ENCODE measurements around the gene CEACAM1. TPM values are rescaled to one million over a fixed set of nuclear protein-coding genes. Genes with fewer than 3 reads are reported as not detected.

The CEACAM1 gene
- total RNA-seq, 2 experiments from 2014 or later = 1.2 to 2.0 TPM

DNA sequence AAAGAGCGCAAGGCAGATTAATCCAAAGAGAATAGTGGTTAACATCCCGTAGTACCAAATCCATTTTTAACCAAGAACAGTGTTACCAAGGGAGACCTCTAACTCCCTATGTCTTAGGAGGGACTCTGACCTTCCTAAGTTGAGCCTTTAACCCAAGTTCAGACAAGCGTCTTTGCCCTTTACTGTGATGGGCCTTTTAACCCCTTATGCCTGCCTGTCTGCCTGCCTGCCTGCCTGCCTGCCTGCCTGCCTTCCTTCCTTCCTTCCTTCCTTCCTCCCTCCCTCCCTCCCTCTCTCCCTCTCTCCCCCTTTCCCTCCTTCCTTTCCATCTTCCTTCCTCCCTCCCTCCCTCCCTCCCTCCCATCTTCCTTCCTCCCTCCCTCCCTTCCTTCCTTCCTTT lies 32.6 kb downstream of the CEACAM1 start:
- H3K27me3 Mint-ChIP-seq = no peaks in the 10 kb centered on the region
- intact Hi-C loops (cut with DNase I, micrococcal nuclease) = no loop called here
- CTCF ChIA-PET = no interaction called here

DNA sequence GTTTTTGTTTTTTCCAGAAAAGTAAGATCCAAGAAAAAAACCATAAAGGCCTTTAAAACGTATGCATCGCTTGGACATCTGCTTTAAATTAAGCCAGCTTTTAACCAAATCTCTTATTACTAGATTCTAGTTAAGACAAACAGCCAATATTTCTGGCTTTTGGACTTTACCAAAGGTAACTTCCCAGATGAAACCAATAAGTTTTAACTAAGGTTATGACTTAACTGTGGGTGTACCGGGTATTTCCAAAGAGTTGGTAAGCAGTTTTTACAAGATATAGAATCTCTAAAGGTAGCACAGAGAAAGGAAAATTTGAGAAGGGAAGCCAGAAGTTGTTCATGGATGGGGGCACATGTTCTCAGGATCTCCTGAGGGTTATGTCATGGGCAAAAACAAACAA lies 34.0 kb downstream of the CEACAM1 start:
- no peak overlapping the region for H3K4me3 ChIP-seq (ENCODE audit: low read length)
- no peaks in the 10 kb centered on the region for H3K9me3 ChIP-seq (ENCODE audit: control insufficient read depth in 1 of 2, insufficient read depth in 1 of 2, low read length in 2 of 2)
- no peaks in the 10 kb centered on the region for H3K4me1 ChIP-seq (ENCODE audit: insufficient read depth, low read length)
- Mint-ChIP-seq H3K4me3 (no peak overlapping the region), H3K4me1 (ENCODE audit: low read depth) (no peaks in the 10 kb centered on the region), H3K36me3 (ENCODE audit: low read depth) (no peaks in the 10 kb centered on the region), H3K27ac (no peak overlapping the region), H3K27me3 (no peaks in the 10 kb centered on the region), H3K9me3 (no peaks in the 10 kb centered on the region)
- H3K27ac ChIP-seq (ENCODE audit: low read depth in 1 of 2, low read length in 2 of 2) = no peak overlapping the region
- H3K27me3 ChIP-seq (ENCODE audit: control insufficient read depth in 1 of 2, insufficient read depth in 2 of 2, low read length in 2 of 2) = no peaks in the 10 kb centered on the region
- H3K36me3 ChIP-seq (ENCODE audit: insufficient read depth, low read length) = no peaks in the 10 kb centered on the region
- DNase-seq (no peak), ATAC-seq (ENCODE audit: poor library complexity) (no peak)
- TF ChIP-seq, protein P1, sequence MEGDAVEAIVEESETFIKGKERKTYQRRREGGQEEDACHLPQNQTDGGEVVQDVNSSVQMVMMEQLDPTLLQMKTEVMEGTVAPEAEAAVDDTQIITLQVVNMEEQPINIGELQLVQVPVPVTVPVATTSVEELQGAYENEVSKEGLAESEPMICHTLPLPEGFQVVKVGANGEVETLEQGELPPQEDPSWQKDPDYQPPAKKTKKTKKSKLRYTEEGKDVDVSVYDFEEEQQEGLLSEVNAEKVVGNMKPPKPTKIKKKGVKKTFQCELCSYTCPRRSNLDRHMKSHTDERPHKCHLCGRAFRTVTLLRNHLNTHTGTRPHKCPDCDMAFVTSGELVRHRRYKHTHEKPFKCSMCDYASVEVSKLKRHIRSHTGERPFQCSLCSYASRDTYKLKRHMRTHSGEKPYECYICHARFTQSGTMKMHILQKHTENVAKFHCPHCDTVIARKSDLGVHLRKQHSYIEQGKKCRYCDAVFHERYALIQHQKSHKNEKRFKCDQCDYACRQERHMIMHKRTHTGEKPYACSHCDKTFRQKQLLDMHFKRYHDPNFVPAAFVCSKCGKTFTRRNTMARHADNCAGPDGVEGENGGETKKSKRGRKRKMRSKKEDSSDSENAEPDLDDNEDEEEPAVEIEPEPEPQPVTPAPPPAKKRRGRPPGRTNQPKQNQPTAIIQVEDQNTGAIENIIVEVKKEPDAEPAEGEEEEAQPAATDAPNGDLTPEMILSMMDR (IDR thresholded peaks at IDR 0.05) = no peak
- CTCF ChIA-PET = no interaction called here
- intact Hi-C loops (cut with DNase I, micrococcal nuclease) = no loop called here
- POLR2A ChIA-PET = no interaction called here

More for the DNA sequence above, 32.6 kb downstream of the CEACAM1 start:
- Histone ChIP-seq H3K4me3 (ENCODE audit: low read length) (no peak overlapping the region), H3K27me3 (ENCODE audit: control insufficient read depth in 1 of 2, insufficient read depth in 2 of 2, low read length in 2 of 2) (no peaks in the 10 kb centered on the region), H3K9me3 (ENCODE audit: control insufficient read depth in 1 of 2, insufficient read depth in 1 of 2, low read length in 2 of 2) (no peaks in the 10 kb centered on the region), H3K36me3 (ENCODE audit: insufficient read depth, low read length) (no peaks in the 10 kb centered on the region), H3K27ac (ENCODE audit: low read depth in 1 of 2, low read length in 2 of 2) (no peak overlapping the region), H3K4me1 (ENCODE audit: insufficient read depth, low read length) (no peaks in the 10 kb centered on the region)
- ATAC-seq (ENCODE audit: poor library complexity) (no peak), DNase-seq (no peak)
- no peak overlapping the region for H3K4me3 Mint-ChIP-seq
- no peak overlapping the region for H3K27ac Mint-ChIP-seq
- no peaks in the 10 kb centered on the region for H3K9me3 Mint-ChIP-seq
- H3K36me3 Mint-ChIP-seq (ENCODE audit: low read depth) = no peaks in the 10 kb centered on the region
- POLR2A ChIA-PET = no interaction called here
- no peaks in the 10 kb centered on the region for H3K4me1 Mint-ChIP-seq (ENCODE audit: low read depth)
- TF ChIP-seq, protein P1 (IDR thresholded peaks at IDR 0.05) = no peak

DNA sequence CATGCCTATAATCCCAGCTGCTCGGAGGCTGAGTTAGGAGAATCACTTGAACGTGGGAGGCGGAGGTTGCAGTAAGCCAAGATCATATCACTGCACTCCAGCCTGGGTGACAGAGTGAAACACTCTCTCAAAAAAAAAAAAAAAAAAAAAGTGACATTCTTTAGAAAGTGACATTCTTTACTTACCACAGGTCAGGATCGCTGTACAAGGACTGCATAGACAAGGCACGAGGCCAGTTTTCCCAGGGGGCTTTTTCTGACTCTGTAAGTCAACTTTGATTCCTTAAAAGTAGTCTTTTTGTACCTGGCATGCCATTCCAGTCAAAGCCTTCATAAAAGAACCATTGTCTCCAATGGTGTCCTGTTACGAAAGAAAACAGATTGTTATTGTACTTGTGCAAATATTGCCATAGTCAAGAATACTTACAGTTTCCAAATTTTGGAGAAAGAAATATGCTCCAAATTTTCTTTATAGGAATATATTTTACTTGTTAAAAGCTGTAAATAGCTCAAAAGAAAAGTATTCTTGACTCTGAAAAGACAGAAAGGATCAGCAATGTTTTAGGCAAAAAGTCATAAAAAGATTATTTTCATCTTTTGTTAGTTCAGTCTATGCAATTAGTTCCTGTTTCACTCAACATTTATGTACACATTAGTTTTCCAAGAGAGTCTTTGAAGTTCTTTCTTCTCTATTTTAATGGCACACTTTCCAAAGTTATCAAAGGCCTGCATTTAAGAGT lies 39.3 kb downstream of the CEACAM1 start:
- intact Hi-C loops (cut with DNase I, micrococcal nuclease) = no loop called here
- Mint-ChIP-seq H3K9me3 (no peaks in the 10 kb centered on the region), H3K27ac (no peak overlapping the region), H3K27me3 (no peaks in the 10 kb centered on the region), H3K4me3 (no peak overlapping the region), H3K4me1 (ENCODE audit: low read depth) (no peaks in the 10 kb centered on the region), H3K36me3 (ENCODE audit: low read depth) (no peaks in the 10 kb centered on the region)
- Histone ChIP-seq H3K4me3 (ENCODE audit: low read length) (no peak overlapping the region), H3K4me1 (ENCODE audit: insufficient read depth, low read length) (no peaks in the 10 kb centered on the region), H3K27ac (ENCODE audit: low read depth in 1 of 2, low read length in 2 of 2) (no peak overlapping the region), H3K27me3 (ENCODE audit: control insufficient read depth in 1 of 2, insufficient read depth in 2 of 2, low read length in 2 of 2) (no peaks in the 10 kb centered on the region), H3K9me3 (ENCODE audit: control insufficient read depth in 1 of 2, insufficient read depth in 1 of 2, low read length in 2 of 2) (no peaks in the 10 kb centered on the region), H3K36me3 (ENCODE audit: insufficient read depth, low read length) (no peaks in the 10 kb centered on the region)
- ChIA-PET CTCF (no interaction called here), POLR2A (no interaction called here)
- ATAC-seq (ENCODE audit: poor library complexity) (no peak), DNase-seq (no peak)
- TF ChIP-seq, protein P1 (IDR thresholded peaks at IDR 0.05) = no peak

Data from CD4-positive, alpha-beta T cell (primary cell).